Skeletal muscle tissue (tissue), 4 donors: ENCODE data around the gene USF2. TPM values are rescaled to one million over a fixed set of nuclear protein-coding genes. Genes with fewer than 3 reads are reported as not detected.

ENCODE experiments used
- H3K27ac ChIP-seq: one replicate; pipeline ENCODE4 v1.7.0; 2013; ENCODE audit warnings: mild to moderate bottlenecking, low read depth, low read length, inconsistent platforms
- H3K27me3 ChIP-seq, 3 donors: one replicate each; pipeline ENCODE4 v1.7.0; 2013; ENCODE audit warnings: low read length in 3 of 3; ENCODE audit not compliant: control insufficient read depth in 3 of 3, insufficient read depth in 3 of 3
- H3K36me3 ChIP-seq, 3 donors: one replicate each; pipeline ENCODE4 v1.7.0; 2013; ENCODE audit warnings: low read length in 3 of 3; ENCODE audit not compliant: control insufficient read depth in 3 of 3, insufficient read depth in 3 of 3
- H3K4me1 ChIP-seq, 3 donors: one replicate each; pipeline ENCODE4 v1.7.0; 2013; ENCODE audit warnings: low read length in 3 of 3, mild to moderate bottlenecking in 3 of 3; ENCODE audit not compliant: control insufficient read depth in 3 of 3, insufficient read depth in 3 of 3
- H3K4me3 ChIP-seq, 3 donors: one replicate each; pipeline ENCODE4 v1.7.0; 2013; ENCODE audit warnings: low read length in 3 of 3
- H3K9ac ChIP-seq, 3 donors: one replicate each; pipeline ENCODE4 v1.7.0; 2013; ENCODE audit warnings: low read length in 3 of 3, mild to moderate bottlenecking in 3 of 3, moderate library complexity in 2 of 3, low read depth in 1 of 3
- H3K9me3 ChIP-seq, 3 donors: one replicate each; pipeline ENCODE4 v1.7.0; 2013; ENCODE audit warnings: low read length in 3 of 3; ENCODE audit not compliant: control insufficient read depth in 3 of 3
- total RNA-seq: library from RNA; depleted of rRNA; stranded (reverse); fragments of >200 nt; gene quantifications from one replicate; pipeline ENCODE4 v1.2.3, GENCODE V29; 2014
- donor health status: Osteomylitis.

Gene USF2
- total RNA-seq, 1 donor from 2014 or later = 24.5 TPM

DNA sequence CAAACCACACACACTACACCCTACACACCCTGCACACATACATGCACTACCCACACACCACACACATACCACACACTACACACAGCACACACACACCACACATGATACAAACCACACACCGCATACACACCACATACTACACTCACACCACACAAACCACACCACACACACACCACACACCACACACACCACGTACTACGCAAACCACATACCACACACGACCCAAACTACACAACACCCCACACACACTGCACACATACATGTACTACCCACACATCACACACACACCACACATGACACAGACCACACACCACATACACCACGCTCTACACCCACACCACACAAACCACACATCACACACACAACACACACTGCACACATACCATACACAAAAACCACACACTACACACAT, 29.8 kb downstream of the USF2 start:
- H3K4me1 ChIP-seq = no peaks in the 10 kb centered on the region
- H3K27me3 ChIP-seq = peaks cover 50 to 76% (median 57%) of the 10 kb centered on the region in 3 donors
- H3K4me3 ChIP-seq = no peak overlapping the region
- H3K36me3 ChIP-seq = no peaks in the 10 kb centered on the region
- no peak overlapping the region for H3K27ac ChIP-seq
- H3K9me3 ChIP-seq = no peaks in the 10 kb centered on the region
- no peak overlapping the region for H3K9ac ChIP-seq

DNA sequence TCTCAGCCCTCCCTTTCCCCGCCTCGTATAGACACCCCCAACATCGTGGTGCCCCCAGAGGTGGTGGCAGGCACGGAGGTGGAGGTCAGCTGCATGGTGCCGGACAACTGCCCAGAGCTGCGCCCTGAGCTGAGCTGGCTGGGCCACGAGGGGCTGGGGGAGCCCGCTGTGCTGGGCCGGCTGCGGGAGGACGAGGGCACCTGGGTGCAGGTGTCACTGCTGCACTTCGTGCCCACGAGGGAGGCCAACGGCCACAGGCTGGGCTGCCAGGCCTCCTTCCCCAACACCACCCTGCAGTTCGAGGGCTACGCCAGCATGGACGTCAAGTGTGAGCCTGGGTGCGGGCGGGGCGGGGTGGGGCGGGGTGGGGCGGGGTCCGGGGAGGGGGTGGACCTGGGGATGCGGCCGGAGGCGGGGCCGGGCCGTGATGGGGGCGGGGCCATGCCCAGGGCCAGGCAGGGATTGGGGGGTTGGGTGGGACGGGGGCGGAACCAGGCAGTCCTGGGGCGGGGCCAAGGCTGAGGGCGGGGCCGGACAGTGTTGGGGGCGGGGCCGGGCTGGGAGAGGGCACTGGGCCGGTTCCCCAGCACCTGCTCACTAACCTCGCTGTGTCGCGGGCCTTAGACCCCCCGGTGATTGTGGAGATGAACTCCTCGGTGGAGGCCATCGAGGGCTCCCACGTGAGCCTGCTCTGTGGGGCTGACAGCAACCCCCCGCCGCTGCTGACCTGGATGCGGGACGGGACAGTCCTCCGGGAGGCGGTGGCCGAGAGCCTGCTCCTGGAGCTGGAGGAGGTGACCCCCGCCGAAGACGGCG, 31.0 kb downstream of the USF2 start:
- Histone ChIP-seq H3K4me3 (no peak overlapping the region), H3K36me3 (no peaks in the 10 kb centered on the region), H3K9me3 (no peaks in the 10 kb centered on the region), H3K9ac (no peak overlapping the region), H3K27ac (no peak overlapping the region), H3K4me1 (no peaks in the 10 kb centered on the region), H3K27me3 (peaks cover 42 to 73% (median 52%) of the 10 kb centered on the region in 3 donors)

DNA sequence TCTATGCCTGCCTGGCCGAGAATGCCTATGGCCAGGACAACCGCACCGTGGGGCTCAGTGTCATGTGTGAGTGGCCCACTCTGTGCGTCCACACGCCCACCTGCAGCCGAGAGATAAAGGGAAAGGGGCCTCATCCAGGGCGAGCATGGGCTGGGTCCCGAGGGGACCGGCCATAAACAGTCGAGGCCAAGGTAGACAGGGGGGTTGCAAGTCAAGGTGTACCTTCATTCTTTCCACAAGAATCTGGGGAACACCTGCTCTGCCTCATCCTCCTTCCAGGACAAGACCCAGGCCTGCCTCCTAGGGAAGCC, 31.5 kb downstream of the USF2 start:
- no peak overlapping the region for H3K4me3 ChIP-seq
- peaks cover 39 to 71% (median 48%) of the 10 kb centered on the region in 3 donors for H3K27me3 ChIP-seq
- H3K4me1 ChIP-seq = no peaks in the 10 kb centered on the region
- no peak overlapping the region for H3K9ac ChIP-seq
- no peaks in the 10 kb centered on the region for H3K36me3 ChIP-seq
- no peaks in the 10 kb centered on the region for H3K9me3 ChIP-seq
- H3K27ac ChIP-seq = no peak overlapping the region

DNA sequence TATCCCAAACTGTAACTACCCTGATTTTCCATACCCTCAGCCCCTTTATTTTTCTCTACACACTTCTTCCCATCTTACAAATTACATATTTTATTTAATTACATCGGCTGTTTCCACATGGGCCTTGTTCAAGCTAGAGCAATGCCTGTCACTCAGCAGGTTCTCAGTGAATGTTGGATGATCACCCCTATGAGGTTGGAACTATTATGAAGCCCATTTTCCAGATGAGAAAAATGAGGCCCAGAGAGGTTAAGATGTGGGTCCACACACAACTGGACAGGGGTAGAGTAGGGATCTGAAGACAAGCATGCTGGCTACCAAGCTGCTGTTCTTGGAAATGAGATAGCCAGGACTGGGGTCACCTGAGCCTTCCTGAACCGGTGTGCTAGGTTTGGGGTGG, 33.2 kb downstream of the USF2 start:
- Histone ChIP-seq H3K27ac (no peak overlapping the region), H3K9ac (no peak overlapping the region), H3K4me3 (no peak overlapping the region), H3K9me3 (no peaks in the 10 kb centered on the region), H3K36me3 (no peaks in the 10 kb centered on the region), H3K27me3 (peaks cover 26 to 63% (median 41%) of the 10 kb centered on the region in 3 donors), H3K4me1 (no peaks in the 10 kb centered on the region)

DNA sequence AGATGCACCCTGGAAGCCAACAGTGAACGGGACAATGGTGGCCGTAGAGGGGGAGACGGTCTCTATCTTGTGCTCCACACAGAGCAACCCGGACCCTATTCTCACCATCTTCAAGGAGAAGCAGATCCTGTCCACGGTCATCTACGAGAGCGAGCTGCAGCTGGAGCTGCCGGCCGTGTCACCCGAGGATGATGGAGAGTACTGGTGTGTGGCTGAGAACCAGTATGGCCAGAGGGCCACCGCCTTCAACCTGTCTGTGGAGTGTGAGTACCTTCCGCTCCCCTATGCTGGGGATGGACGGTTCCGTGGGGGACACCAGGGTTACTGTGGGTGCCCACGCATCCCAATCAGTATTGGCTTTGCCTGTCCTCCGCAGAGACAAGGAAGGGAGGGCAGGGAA, 33.7 kb downstream of the USF2 start:
- Histone ChIP-seq H3K27ac (no peak overlapping the region), H3K9ac (no peak overlapping the region), H3K4me1 (no peaks in the 10 kb centered on the region), H3K27me3 (peaks cover 26 to 62% (median 37%) of the 10 kb centered on the region in 3 donors), H3K9me3 (no peaks in the 10 kb centered on the region), H3K36me3 (no peaks in the 10 kb centered on the region), H3K4me3 (no peak overlapping the region)

DNA sequence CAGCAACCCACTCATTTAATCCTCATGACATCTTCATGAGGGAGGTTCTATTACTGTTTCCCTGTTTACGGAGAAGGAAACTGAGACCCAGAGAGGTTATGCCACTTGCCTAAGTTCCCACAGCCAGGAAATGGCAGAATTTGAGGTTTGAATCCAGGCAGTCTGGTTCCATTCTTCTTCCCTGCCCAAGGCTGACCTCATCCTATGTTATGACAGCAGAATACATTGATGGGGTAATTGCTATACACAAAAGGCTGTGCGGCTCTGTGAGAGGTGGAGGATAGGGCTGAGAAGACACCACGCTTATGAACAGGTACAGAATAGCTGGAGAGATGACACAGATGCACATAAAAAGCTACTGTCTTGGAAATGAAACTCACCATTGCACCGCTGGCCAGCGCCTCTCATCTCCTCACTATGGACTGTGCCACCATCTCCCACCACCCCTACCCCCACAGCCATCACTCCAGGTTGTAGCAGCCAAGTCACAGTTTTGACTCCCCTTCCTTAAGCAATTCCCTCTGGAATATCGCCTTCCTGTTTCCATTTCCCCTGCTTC, 34.7 kb downstream of the USF2 start:
- Histone ChIP-seq H3K4me3 (no peak overlapping the region), H3K27me3 (peaks cover 21 to 52% (median 30%) of the 10 kb centered on the region in 3 donors), H3K9me3 (no peaks in the 10 kb centered on the region)

DNA sequence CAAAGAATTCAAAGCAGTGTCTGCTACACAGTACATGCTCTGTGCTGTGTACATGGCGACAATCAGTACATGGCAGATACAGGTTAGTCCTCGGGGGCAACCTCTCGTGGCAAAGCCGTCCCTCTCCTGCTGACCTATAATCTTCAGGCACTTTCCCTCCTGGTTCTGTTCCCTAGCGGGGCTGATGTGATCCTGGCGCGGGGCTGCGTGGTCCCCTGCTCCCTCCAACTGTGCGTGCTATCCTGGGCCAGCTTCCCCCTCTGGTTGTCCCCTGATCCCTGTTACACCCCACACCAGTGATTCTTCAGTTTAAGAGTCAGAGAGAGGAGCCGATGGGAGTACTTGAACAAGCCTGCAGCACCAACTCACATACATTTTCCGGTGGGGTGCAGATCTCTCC, 35.3 kb downstream of the USF2 start:
- Histone ChIP-seq H3K4me1 (no peaks in the 10 kb centered on the region), H3K27ac (no peak overlapping the region), H3K9ac (no peak overlapping the region), H3K36me3 (no peaks in the 10 kb centered on the region), H3K27me3 (peaks cover 21 to 46% (median 24%) of the 10 kb centered on the region in 3 donors), H3K9me3 (no peaks in the 10 kb centered on the region), H3K4me3 (no peak overlapping the region)

More for the DNA sequence above, 34.7 kb downstream of the USF2 start:
- Histone ChIP-seq H3K4me1 (no peaks in the 10 kb centered on the region), H3K9ac (no peak overlapping the region), H3K27ac (no peak overlapping the region), H3K36me3 (no peaks in the 10 kb centered on the region)

DNA sequence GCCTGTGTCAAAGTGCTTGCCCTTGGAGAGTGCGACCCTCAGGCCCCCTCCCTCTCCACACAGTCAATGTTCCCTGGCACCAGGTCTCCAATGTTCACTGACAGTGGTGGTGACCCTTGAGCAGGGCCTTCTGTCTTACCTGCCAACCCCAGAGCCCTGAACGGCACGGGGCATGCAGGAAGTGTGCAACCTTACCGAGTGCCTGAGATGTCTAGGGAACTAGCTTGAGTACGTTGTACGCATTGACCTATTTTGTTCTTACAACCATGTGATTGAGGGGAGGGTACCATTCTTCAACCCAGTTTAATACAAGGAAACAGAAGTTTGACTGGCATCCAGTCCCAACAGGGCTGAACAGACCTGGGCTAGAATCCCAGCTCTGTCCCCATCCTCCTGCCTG, 36.4 kb downstream of the USF2 start:
- H3K9ac ChIP-seq = no peak overlapping the region
- no peaks in the 10 kb centered on the region for H3K36me3 ChIP-seq
- no peaks in the 10 kb centered on the region for H3K4me1 ChIP-seq
- peaks cover 21 to 39% (median 23%) of the 10 kb centered on the region in 3 donors for H3K27me3 ChIP-seq
- no peak overlapping the region for H3K27ac ChIP-seq
- H3K4me3 ChIP-seq = no peak overlapping the region
- H3K9me3 ChIP-seq = no peaks in the 10 kb centered on the region

DNA sequence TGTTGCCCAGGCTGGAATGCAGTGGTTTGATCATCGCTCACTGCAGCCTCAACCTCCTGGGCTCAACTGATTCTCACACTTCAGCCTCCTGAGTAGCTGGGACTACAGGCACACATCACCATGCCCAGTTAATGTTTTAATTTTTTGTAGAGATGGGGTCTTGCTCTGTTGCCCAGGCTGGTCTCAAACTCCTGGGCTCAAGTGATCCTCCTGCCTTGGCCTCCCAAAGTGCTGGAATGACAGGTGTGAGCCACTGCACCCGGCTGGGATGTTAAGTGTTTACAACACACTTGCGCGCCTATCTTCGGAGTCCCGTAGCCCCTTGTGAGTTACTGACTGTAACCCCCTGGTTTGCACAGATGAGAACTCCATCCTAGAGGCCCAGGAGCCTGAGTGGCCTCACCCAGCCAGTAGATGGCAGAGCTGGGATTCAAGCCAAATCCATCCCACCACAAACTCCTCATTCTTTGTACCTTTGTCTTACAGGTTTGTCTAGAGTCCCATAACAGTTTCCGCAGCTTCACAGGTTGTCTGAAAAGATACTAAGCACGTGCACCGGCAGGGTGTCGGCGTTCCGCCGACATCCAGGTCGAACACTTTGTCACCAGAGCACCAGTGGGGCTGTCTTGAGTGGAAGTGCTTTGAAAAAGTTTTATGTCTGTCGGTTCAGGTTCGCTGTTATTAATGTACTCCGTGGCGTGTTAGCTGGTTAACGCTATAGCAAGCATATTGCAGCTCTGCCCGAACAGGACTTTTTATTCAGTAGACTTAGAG, 37.9 kb downstream of the USF2 start:
- Histone ChIP-seq H3K4me1 (no peaks in the 10 kb centered on the region), H3K27me3 (peaks cover 14 to 26% (median 18%) of the 10 kb centered on the region in 3 donors), H3K27ac (no peak overlapping the region), H3K4me3 (no peak overlapping the region), H3K9ac (no peak overlapping the region), H3K36me3 (no peaks in the 10 kb centered on the region), H3K9me3 (no peaks in the 10 kb centered on the region)

DNA sequence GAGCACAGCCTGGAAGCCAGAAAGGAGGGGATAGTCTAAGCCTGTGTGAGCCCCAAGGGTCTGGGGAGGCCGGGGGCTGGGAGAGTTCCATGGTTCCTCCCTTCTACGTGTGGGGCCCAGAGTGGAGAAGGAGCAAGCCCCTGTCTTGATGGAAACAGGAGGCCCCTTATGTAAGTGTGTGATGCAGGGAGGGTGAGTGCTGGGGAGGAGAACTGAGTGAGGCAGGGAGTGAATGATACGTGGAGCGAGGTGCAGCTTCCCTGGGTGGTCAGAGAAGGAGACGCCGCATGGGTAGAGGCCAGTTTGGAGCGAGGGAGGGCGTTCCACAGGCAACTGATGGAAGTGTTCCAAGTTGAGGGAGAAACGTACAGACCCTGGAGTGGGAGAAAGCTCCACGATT, 39.2 kb downstream of the USF2 start:
- no peak overlapping the region for H3K9ac ChIP-seq
- H3K4me3 ChIP-seq = no peak overlapping the region
- no peaks in the 10 kb centered on the region for H3K4me1 ChIP-seq
- H3K9me3 ChIP-seq = no peaks in the 10 kb centered on the region
- no peaks in the 10 kb centered on the region for H3K36me3 ChIP-seq
- peaks cover 9 to 16% (median 14%) of the 10 kb centered on the region in 3 donors for H3K27me3 ChIP-seq
- H3K27ac ChIP-seq = no peak overlapping the region
